NCI-H345 treated with DMSO at 0.1 percent for 48 hours (cell line): ENCODE data around the gene FAM149B1.

Source experiments
- DNase-seq: peaks from one replicate; lab custom pipeline; 2025; ENCODE audit not compliant: unreplicated experiment; lab: John Stamatoyannopoulos, UW

The FAM149B1 gene

GRCh38 chr10:73174148-73174925, 6.4 kb downstream of the FAM149B1 start:
- DNase-seq = no peak

- no peak for DNase-seq
Observed at GRCh38 chr10:73182568-73182967, 14.6 kb downstream of the FAM149B1 start.

- no peak for DNase-seq
Observed at GRCh38 chr10:73183667-73184281, 15.9 kb downstream of the FAM149B1 start.

GRCh38 chr10:73186266-73186665, 18.3 kb downstream of the FAM149B1 start:
- DNase-seq = no peak

- no peak for DNase-seq
Observed at GRCh38 chr10:73190188-73190587, 22.3 kb downstream of the FAM149B1 start.

GRCh38 chr10:73205081-73205480, 37.2 kb downstream of the FAM149B1 start:
- no peak for DNase-seq

- DNase-seq = no peak
Observed at GRCh38 chr10:73205890-73206289, 38.0 kb downstream of the FAM149B1 start.

GRCh38 chr10:73206385-73206784, 38.5 kb downstream of the FAM149B1 start:
- no peak for DNase-seq

- no peak for DNase-seq
Observed at GRCh38 chr10:73207883-73208282, 40.0 kb downstream of the FAM149B1 start.

- DNase-seq = no peak
Observed at GRCh38 chr10:73209705-73210104, 41.8 kb downstream of the FAM149B1 start.

- no peak for DNase-seq
Observed at GRCh38 chr10:73210395-73211105, 42.6 kb downstream of the FAM149B1 start.

- no peak for DNase-seq
Observed at GRCh38 chr10:73211106-73211811, 43.3 kb downstream of the FAM149B1 start.

GRCh38 chr10:73215749-73216148, 47.8 kb downstream of the FAM149B1 start:
- DNase-seq = no peak

- no peak for DNase-seq
Observed at GRCh38 chr10:73217628-73218027, 49.7 kb downstream of the FAM149B1 start.

GRCh38 chr10:73218431-73219191, 50.7 kb downstream of the FAM149B1 start:
- no peak for DNase-seq

GRCh38 chr10:73219384-73219783, 51.5 kb downstream of the FAM149B1 start:
- no peak for DNase-seq

- DNase-seq = no peak
Observed at GRCh38 chr10:73220989-73221388, 53.1 kb downstream of the FAM149B1 start.

GRCh38 chr10:73225518-73225917, 57.6 kb downstream of the FAM149B1 start:
- DNase-seq = no peak

- DNase-seq = no peak
Observed at GRCh38 chr10:73226663-73227062, 58.7 kb downstream of the FAM149B1 start.

- DNase-seq = no peak
Observed at GRCh38 chr10:73228247-73228646, 60.3 kb downstream of the FAM149B1 start.

- no peak for DNase-seq
Observed at GRCh38 chr10:73229567-73229966, 61.6 kb downstream of the FAM149B1 start.
